ENCODE results near the gene ATRNL1. TPM values are rescaled to one million over a fixed set of nuclear protein-coding genes. Genes with fewer than 3 reads are reported as not detected.

The ATRNL1 gene
- total and polyA plus RNA-seq, 2 experiments from 2014 or later = 5.9 to 17.4 TPM

- no peaks in the 10 kb centered on the region for H3K9me3 ChIP-seq (ENCODE audit: low read depth)
- H3K4me3 ChIP-seq = no peak overlapping the region
- DNase-seq (ENCODE audit: low spot score) = no peak
- H3K79me2 ChIP-seq = no peaks in the 10 kb centered on the region
- no peaks in the 10 kb centered on the region for H4K20me1 ChIP-seq (ENCODE audit: insufficient read depth, poor library complexity, severe bottlenecking)
- WGBS (ENCODE audit: low lambda C conversion rate, missing lambda C conversion rate) = 88% methylated on average over 1 of the region's 1 CpG
- no peaks in the 10 kb centered on the region for H3K27me3 ChIP-seq
- H2AFZ ChIP-seq = no peak overlapping the region
- H3K4me1 ChIP-seq (ENCODE audit: insufficient read depth) = no peaks in the 10 kb centered on the region
- no peak overlapping the region for H3K27ac ChIP-seq
- H3K4me2 ChIP-seq = no peak overlapping the region
- TF ChIP-seq EZH2 (IDR thresholded peaks at IDR 0.05; ENCODE audit: borderline replicate concordance) = no peak
- TF ChIP-seq CTCF (IDR thresholded peaks at IDR 0.05; ENCODE audit: poor library complexity) = no peak
- no peak for TF ChIP-seq EZH2phosphoT487 (IDR thresholded peaks at IDR 0.05; ENCODE audit: low read depth, severe bottlenecking, unreplicated experiment)
- no peaks in the 10 kb centered on the region for H3K9me2 ChIP-seq (replicated peaks; ENCODE audit: insufficient read depth)
- H3K36me3 ChIP-seq (replicated peaks; ENCODE audit: insufficient read depth, low read depth) = no peaks in the 10 kb centered on the region
Observed at GRCh38 chr10:115866174-115866573, 773.0 kb downstream of the ATRNL1 start.

- no peak for TF ChIP-seq EZH2 (IDR thresholded peaks at IDR 0.05; ENCODE audit: borderline replicate concordance)
- no peak for TF ChIP-seq EZH2phosphoT487 (IDR thresholded peaks at IDR 0.05; ENCODE audit: low read depth, severe bottlenecking, unreplicated experiment)
- no peak for TF ChIP-seq CTCF (IDR thresholded peaks at IDR 0.05; ENCODE audit: poor library complexity)
- H3K9me3 ChIP-seq (ENCODE audit: low read depth) = no peaks in the 10 kb centered on the region
Observed at GRCh38 chr10:115866691-115867090, 773.5 kb downstream of the ATRNL1 start.

GRCh38 chr10:115867305-115867704 lies 774.1 kb downstream of the ATRNL1 start:
- Histone ChIP-seq H3K36me3 (replicated peaks; ENCODE audit: insufficient read depth, low read depth) (no peaks in the 10 kb centered on the region), H3K9me2 (replicated peaks; ENCODE audit: insufficient read depth) (no peaks in the 10 kb centered on the region), H3K4me2 (no peak overlapping the region), H3K27me3 (no peaks in the 10 kb centered on the region), H3K4me3 (no peak overlapping the region), H3K27ac (no peak overlapping the region), H3K4me1 (ENCODE audit: insufficient read depth) (no peaks in the 10 kb centered on the region), H3K9me3 (ENCODE audit: low read depth) (no peaks in the 10 kb centered on the region), H3K79me2 (no peaks in the 10 kb centered on the region), H2AFZ (no peak overlapping the region), H4K20me1 (ENCODE audit: insufficient read depth, poor library complexity, severe bottlenecking) (no peaks in the 10 kb centered on the region)
- WGBS (ENCODE audit: low lambda C conversion rate, missing lambda C conversion rate) = 69% methylated on average over 2 of the region's 2 CpGs
- no peak for DNase-seq (ENCODE audit: low spot score)
- no peak for TF ChIP-seq EZH2 (IDR thresholded peaks at IDR 0.05; ENCODE audit: borderline replicate concordance)
- no peak for TF ChIP-seq EZH2phosphoT487 (IDR thresholded peaks at IDR 0.05; ENCODE audit: low read depth, severe bottlenecking, unreplicated experiment)
- TF ChIP-seq CTCF (IDR thresholded peaks at IDR 0.05; ENCODE audit: poor library complexity) = no peak

More at GRCh38 chr10:115866691-115867090, 773.5 kb downstream of the ATRNL1 start:
- Histone ChIP-seq H2AFZ (no peak overlapping the region), H3K4me2 (no peak overlapping the region), H3K4me3 (no peak overlapping the region), H4K20me1 (ENCODE audit: insufficient read depth, poor library complexity, severe bottlenecking) (no peaks in the 10 kb centered on the region), H3K36me3 (replicated peaks; ENCODE audit: insufficient read depth, low read depth) (no peaks in the 10 kb centered on the region), H3K27me3 (no peaks in the 10 kb centered on the region), H3K79me2 (no peaks in the 10 kb centered on the region), H3K27ac (no peak overlapping the region), H3K9me2 (replicated peaks; ENCODE audit: insufficient read depth) (no peaks in the 10 kb centered on the region), H3K4me1 (ENCODE audit: insufficient read depth) (no peaks in the 10 kb centered on the region)
- DNase-seq (ENCODE audit: low spot score) = no peak
- WGBS (ENCODE audit: low lambda C conversion rate, missing lambda C conversion rate) = 84% methylated on average over 4 of the region's 4 CpGs

- no peaks in the 10 kb centered on the region for H3K36me3 ChIP-seq (replicated peaks; ENCODE audit: insufficient read depth, low read depth)
- H3K4me1 ChIP-seq (ENCODE audit: insufficient read depth) = no peaks in the 10 kb centered on the region
- H3K9me2 ChIP-seq (replicated peaks; ENCODE audit: insufficient read depth) = no peaks in the 10 kb centered on the region
- TF ChIP-seq CTCF (IDR thresholded peaks at IDR 0.05; ENCODE audit: poor library complexity) (no peak), EZH2 (IDR thresholded peaks at IDR 0.05; ENCODE audit: borderline replicate concordance) (no peak), EZH2phosphoT487 (IDR thresholded peaks at IDR 0.05; ENCODE audit: low read depth, severe bottlenecking, unreplicated experiment) (no peak)
- no peak overlapping the region for H3K4me2 ChIP-seq
- no peaks in the 10 kb centered on the region for H3K79me2 ChIP-seq
- no peak for DNase-seq (ENCODE audit: low spot score)
- no peaks in the 10 kb centered on the region for H4K20me1 ChIP-seq (ENCODE audit: insufficient read depth, poor library complexity, severe bottlenecking)
- no peaks in the 10 kb centered on the region for H3K9me3 ChIP-seq (ENCODE audit: low read depth)
- no peak overlapping the region for H3K27ac ChIP-seq
- 67% methylated on average over 1 of the region's 1 CpG for WGBS (ENCODE audit: low lambda C conversion rate, missing lambda C conversion rate)
- H3K4me3 ChIP-seq = no peak overlapping the region
- no peak overlapping the region for H2AFZ ChIP-seq
- peaks cover 12% of the 10 kb centered on the region for H3K27me3 ChIP-seq
Observed at GRCh38 chr10:115871855-115872254, 778.7 kb downstream of the ATRNL1 start.

Data from hepatocyte (in vitro differentiated cells).